Measurements from ENCODE around the gene FAM89A.

GRCh38 chr1:231016234-231016633, 23.8 kb downstream of the FAM89A start:
- TF ChIP-seq CTCF (conservative IDR thresholded peaks at IDR 0.05 in 1 of 2, IDR thresholded peaks at IDR 0.05 in 1 of 2; ENCODE audit: low read depth in 1 of 2, low read length in 2 of 2) (no peak), EZH2 (IDR thresholded peaks at IDR 0.05; ENCODE audit: low read length, missing control alignments) (no peak)

Measured in fibroblast of lung (primary cell).